ENCODE results near the gene DCK. TPM values are rescaled to one million over a fixed set of nuclear protein-coding genes. Genes with fewer than 3 reads are reported as not detected.

DCK gene
- total RNA-seq, 4 donors from 2014 or later: 16.3 to 19.0 (median 18.3) TPM

- H3K9me3 ChIP-seq: no peaks in the 10 kb centered on the region
- no peak overlapping the region for H3K4me3 ChIP-seq
- H3K36me3 ChIP-seq: no peaks in the 10 kb centered on the region
- no peaks in the 10 kb centered on the region for H3K4me1 ChIP-seq
- TF ChIP-seq EP300 (IDR thresholded peaks at IDR 0.05): no peak
- no peak for TF ChIP-seq POLR2A (IDR thresholded peaks at IDR 0.05)
- TF ChIP-seq CTCF (IDR thresholded peaks at IDR 0.05): no peak
- no peaks in the 10 kb centered on the region for H3K27me3 ChIP-seq
- DNase-seq (ENCODE audit: low spot score in 2 of 2): no peak
- 73 to 84% methylated on average over 1 of the region's 1 CpG for WGBS, 2 donors
- H3K27ac ChIP-seq: no peak overlapping the region
Observed at GRCh38 chr4:71069063-71069462, 75.6 kb downstream of the DCK start.

GRCh38 chr4:71070015-71070414 is 76.6 kb downstream of the DCK start:
- 88 to 94% methylated on average over 1 of the region's 1 CpG for WGBS, 2 donors
- H3K36me3 ChIP-seq: no peaks in the 10 kb centered on the region
- H3K4me3 ChIP-seq: no peak overlapping the region
- H3K9me3 ChIP-seq: no peaks in the 10 kb centered on the region
- DNase-seq (ENCODE audit: low spot score in 2 of 2): no peak
- no peaks in the 10 kb centered on the region for H3K27me3 ChIP-seq
- no peak overlapping the region for H3K27ac ChIP-seq
- no peak for TF ChIP-seq EP300 (IDR thresholded peaks at IDR 0.05)
- TF ChIP-seq CTCF (IDR thresholded peaks at IDR 0.05): no peak
- no peak for TF ChIP-seq POLR2A (IDR thresholded peaks at IDR 0.05)
- H3K4me1 ChIP-seq: peaks cover 0 to 4% (median 0%) of the 10 kb centered on the region in 4 donors

GRCh38 chr4:71074452-71075299 is 81.2 kb downstream of the DCK start:
- WGBS, 2 donors: 47 to 49% methylated on average over 10 of the region's 10 CpGs
- no peak for DNase-seq (ENCODE audit: low spot score in 2 of 2)
- peaks cover 0 to 4% (median 0%) of the 10 kb centered on the region in 4 donors for H3K4me1 ChIP-seq
- TF ChIP-seq EP300 (IDR thresholded peaks at IDR 0.05) (no peak), POLR2A (IDR thresholded peaks at IDR 0.05) (no peak)
- H3K9me3 ChIP-seq: no peaks in the 10 kb centered on the region
- no peaks in the 10 kb centered on the region for H3K36me3 ChIP-seq
- no peak overlapping the region for H3K27ac ChIP-seq
- no peaks in the 10 kb centered on the region for H3K27me3 ChIP-seq
- peak overlapping the region in 1 of 4 donors; percentile 9 for H3K4me3 ChIP-seq

Other genes starting within 250 kb of the DCK start
- gene GRSF1, start 153.8 kb upstream of the DCK start, total RNA-seq: 10 to 100 TPM; 33.3 to 45.9 (median 40.6) TPM
- gene MOB1B, start 91.3 kb upstream of the DCK start, total RNA-seq: 10 to 100 TPM; 12.7 to 23.8 (median 18.2) TPM